GM19035 (cell line): ENCODE data around the gene GLG1.
"Not testable (repeated sequence)": the region's sequence is repeated elsewhere in the genome, so short reads cannot be mapped to it uniquely, and the experiment has no call there.

Experiments used
- ATAC-seq: cut with Tn5 transposase; IDR thresholded peaks from one replicate; pipeline ENCODE4 v1.9.1; 2021; ENCODE audit not compliant: unreplicated experiment

Gene GLG1

DNA sequence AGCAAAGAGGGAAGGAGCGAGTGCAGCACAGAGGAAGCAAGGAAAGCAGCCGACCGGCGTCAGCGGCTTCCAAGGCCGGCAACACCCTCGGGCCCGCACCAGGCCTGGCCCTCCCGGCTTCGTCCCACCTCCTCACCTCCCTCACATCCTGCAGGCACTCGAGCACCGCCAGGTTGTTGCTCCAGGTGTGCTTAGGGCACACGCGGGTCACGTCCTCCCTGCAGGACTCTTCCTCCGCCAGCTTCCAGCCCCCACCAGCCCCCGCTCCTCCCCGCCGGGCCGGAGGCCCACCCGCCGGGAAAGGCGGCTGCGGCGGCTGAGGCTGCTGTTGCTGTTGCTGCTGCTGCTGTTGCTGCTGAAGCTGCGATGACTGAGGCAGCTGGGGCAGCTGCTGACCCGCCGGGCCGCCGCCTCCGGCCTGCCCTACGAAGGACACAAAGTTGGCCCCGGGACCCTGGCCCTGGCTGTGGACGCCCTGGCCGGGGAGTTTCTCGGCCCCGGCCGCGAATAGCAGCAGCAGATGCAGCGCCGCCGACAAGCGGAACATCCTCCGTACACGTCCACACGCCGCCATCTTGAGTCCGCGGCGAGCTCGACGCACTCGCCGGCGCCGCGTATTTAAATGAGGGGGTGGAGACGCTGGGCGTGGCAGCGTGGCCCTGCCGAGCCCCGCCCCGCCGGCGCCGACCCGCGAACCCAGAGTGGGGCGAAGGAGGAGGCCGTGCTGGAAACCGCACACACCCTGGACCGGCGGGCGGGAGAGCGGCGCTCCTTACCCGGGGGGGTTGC lies at the start of gene GLG1:
TSS of gene GLG1 (minus strand) at position 594 of the 789 bp plus-strand sequence. CDS start at position 574, 20 bp downstream.
- peak; percentile 99 for ATAC-seq

- no peak for ATAC-seq
These were observed 47.7 kb upstream of the GLG1 start for GRCh38 chr16:74654536-74655050.

DNA sequence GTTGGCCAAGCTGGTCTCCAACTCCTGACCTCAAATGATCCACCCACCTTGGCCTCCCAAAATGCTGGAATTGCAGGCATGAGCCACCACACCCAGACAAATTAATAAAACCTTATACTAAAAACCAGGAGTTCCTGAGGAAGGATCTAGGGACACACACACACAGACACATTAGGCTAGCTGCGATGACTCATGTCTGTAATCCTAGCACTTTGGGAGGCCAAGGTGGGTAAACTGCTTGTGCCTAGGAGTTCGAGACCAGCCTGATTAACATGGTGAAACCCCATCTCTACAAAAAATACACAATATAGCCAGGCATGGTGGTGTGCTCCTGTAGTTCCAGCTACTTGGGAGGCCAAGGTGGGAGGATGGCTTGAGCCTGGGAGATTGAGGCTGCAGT lies 46.0 kb upstream of the GLG1 start:
- ATAC-seq: not testable (repeated sequence)

DNA sequence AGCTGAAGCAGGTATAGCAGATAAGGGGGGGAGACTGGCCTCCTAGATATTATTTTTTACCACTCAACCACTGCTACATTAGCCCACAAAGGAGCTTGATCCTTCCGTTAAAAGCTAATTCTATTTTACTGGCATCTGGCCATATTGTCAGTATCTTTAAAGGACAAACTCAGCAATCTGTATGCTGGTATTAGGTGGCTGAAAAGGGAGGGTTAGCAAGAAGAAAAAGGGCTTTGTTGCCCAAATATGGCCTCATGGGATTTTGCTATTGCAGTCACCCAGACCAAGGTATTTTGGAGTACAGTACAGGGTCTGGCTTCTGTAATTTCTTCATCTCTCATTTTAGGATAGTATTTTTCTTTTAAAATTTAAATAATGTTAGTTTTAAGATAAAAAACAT lies 45.3 kb upstream of the GLG1 start:
- no peak for ATAC-seq

- no peak for ATAC-seq
These were observed 44.9 kb upstream of the GLG1 start for GRCh38 chr16:74651841-74652240.

- ATAC-seq: no peak
These were observed 44.2 kb upstream of the GLG1 start for GRCh38 chr16:74650966-74651567.

- no peak for ATAC-seq
These were observed 43.1 kb upstream of the GLG1 start for GRCh38 chr16:74649839-74650504.

DNA sequence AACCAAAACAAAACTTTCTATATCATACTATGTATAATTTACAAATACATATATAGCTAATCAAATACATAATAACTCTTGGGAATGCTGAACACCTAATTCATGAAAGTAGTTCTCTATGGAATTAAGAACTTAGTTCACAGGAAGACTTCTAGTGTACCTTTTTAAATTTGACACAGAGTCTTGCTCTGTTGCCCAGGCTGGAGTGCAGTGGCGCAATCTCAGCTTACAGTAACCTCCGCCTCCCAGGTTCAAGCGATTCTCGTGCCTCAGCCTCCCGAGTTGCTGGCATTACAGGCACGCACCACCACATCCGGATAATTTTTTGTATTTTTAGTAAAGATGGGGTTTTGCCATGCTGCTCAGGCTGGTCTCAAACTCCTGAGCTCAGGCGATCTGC lies 35.1 kb upstream of the GLG1 start:
- ATAC-seq: no peak

GRCh38 chr16:74637742-74638453 lies 31.0 kb upstream of the GLG1 start:
- ATAC-seq: no peak

DNA sequence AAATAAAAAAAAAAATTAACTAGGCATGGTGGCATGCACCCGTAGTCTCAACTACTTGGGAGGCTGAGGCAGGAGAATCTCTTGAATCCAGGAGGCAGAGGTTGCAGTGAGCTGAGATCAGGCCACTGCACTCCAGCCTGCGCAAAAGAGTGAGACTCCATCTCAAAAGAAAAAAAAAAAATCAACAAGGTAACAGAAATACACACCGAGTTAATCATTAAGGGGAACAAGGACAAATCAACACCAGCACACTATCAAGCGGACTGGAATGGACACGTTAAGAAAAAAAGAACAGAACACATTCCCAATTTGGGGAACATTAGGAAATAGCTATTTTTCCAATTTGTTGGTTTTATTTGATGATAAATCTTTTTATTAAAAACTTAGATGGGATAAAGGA lies 28.4 kb upstream of the GLG1 start:
- ATAC-seq: no peak

DNA sequence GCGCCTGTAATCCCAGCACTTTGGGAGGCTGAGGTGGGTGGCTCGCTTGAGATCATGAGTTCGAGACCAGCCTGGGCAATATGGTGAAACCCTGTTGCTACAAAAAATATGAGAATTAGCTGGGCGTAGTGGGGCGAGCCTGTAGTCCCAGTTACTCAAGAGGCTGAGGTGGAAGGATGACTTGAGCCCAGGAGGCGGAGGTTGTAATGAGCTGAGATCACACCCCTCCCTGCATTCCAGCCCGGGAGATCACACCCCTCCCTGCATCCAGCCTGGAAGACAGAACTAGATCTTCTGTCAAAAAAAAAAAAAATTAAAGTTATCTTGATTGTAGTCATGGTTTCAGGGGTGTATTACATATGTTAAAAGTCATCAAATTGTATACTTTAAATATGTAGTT lies 26.8 kb upstream of the GLG1 start:
- no peak for ATAC-seq

- ATAC-seq: no peak
These were observed 20.7 kb upstream of the GLG1 start for GRCh38 chr16:74627506-74628220.

GRCh38 chr16:74626741-74627416 lies 20.0 kb upstream of the GLG1 start:
- no peak for ATAC-seq

- no peak for ATAC-seq
These were observed 18.8 kb upstream of the GLG1 start for GRCh38 chr16:74625500-74626350.

- ATAC-seq: no peak
These were observed 16.9 kb upstream of the GLG1 start for GRCh38 chr16:74623839-74624235.

GRCh38 chr16:74623214-74623838 lies 16.4 kb upstream of the GLG1 start:
- ATAC-seq: no peak

GRCh38 chr16:74622005-74622404 lies 15.1 kb upstream of the GLG1 start:
- ATAC-seq: no peak

GRCh38 chr16:74617206-74617788 lies 10.4 kb upstream of the GLG1 start:
- ATAC-seq: no peak
